Endothelial cell of umbilical vein (primary cell): Measurements from ENCODE around the gene SH3BGRL2. TPM values are rescaled to one million over a fixed set of nuclear protein-coding genes. Genes with fewer than 3 reads are reported as not detected.

Experiments
- BruUV-seq: library from RNA; stranded (reverse); fragments of 400-500 nt; replicated peaks from 2 replicates; lab custom pipeline; 2021; lab: Mats Ljungman, UMichigan
- CTCF ChIA-PET: fragments of 300-600, 350-600 bp; sonication (Branson Sonifier 250); formaldehyde crosslinking; loops from one replicate; lab custom pipeline; 2021; ENCODE audit warnings: antibody characterized with exemption, inconsistent platforms; lab: Charles Lee
- POLR2A ChIA-PET: fragments of 300-600, 350-600 bp; sonication (Branson Sonifier 250); formaldehyde crosslinking; loops from one replicate; lab custom pipeline; 2021; ENCODE audit warnings: antibody characterized with exemption, inconsistent platforms; lab: Charles Lee
- DNase-seq: peaks from one replicate; pipeline ENCODE4 v3.0.0-alpha.2; 2011; ENCODE audit warnings: low read depth, low spot score
- FAIRE-seq: peaks from 2 replicates; lab custom pipeline; 2011; peaks lifted over from hg19 to GRCh38; lab: Jason Lieb, UNC
- H2AFZ ChIP-seq: 2 replicates; pipeline ENCODE4 v1.6.0; 2012; ENCODE audit warnings: low read depth, low read length, control low read depth, inconsistent platforms
- H3K27ac ChIP-seq: 2 replicates; pipeline ENCODE4 v1.5.1; 2011; ENCODE audit warnings: low read depth, mild to moderate bottlenecking, control low read depth, low read length, moderate library complexity; ENCODE audit not compliant: insufficient read depth
- H3K27me3 ChIP-seq, 2 experiments: 2 replicates each; pipeline versions ENCODE4 v1.6.0 to v1.6.1; 2011; ENCODE audit warnings: low read length in 2 of 2, mixed read lengths in 1 of 2; ENCODE audit not compliant: control insufficient read depth in 2 of 2, insufficient read depth in 2 of 2
- H3K36me3 ChIP-seq, 2 experiments: 2 replicates in 1 of 2; 3 replicates in 1 of 2; pipeline ENCODE4 v1.5.1; 2011; ENCODE audit warnings: low read length in 2 of 2, mild to moderate bottlenecking in 1 of 2, moderate library complexity in 1 of 2; ENCODE audit not compliant: control insufficient read depth in 2 of 2, insufficient read depth in 2 of 2; ENCODE audit errors: extremely low read depth in 1 of 2
- H3K4me1 ChIP-seq: 3 replicates; pipeline ENCODE4 v1.5.1; 2011; ENCODE audit warnings: mild to moderate bottlenecking, low read length; ENCODE audit not compliant: control insufficient read depth, insufficient read depth; ENCODE audit errors: extremely low read depth
- H3K4me2 ChIP-seq: 2 replicates; pipeline ENCODE4 v1.6.1; 2011; ENCODE audit warnings: low read length, control low read depth, mixed read lengths; ENCODE audit not compliant: insufficient read depth
- H3K4me3 ChIP-seq, 3 experiments: fragments of 200-600 bp in 1 of 3; sonication (generic), shearing (Covaris generic) in 1 of 3; replicated peaks in 1 of 3; 2 replicates each; pipeline ENCODE4 v1.5.1; 2011 to 2016; ENCODE audit warnings: control low read depth in 3 of 3, low read length in 3 of 3, mild to moderate bottlenecking in 2 of 3, inconsistent platforms in 1 of 3, low read depth in 1 of 3, moderate library complexity in 1 of 3; ENCODE audit not compliant: insufficient read depth in 1 of 3
- H3K79me2 ChIP-seq: 2 replicates; pipeline ENCODE4 v1.6.0; 2012; ENCODE audit warnings: low read length, inconsistent platforms; ENCODE audit not compliant: control insufficient read depth, insufficient read depth
- H3K9ac ChIP-seq: replicated peaks from 2 replicates; pipeline ENCODE3; 2011; ENCODE audit warnings: low read length, control low read depth; ENCODE audit not compliant: insufficient read depth; ENCODE audit errors: extremely low read depth
- H3K9me1 ChIP-seq: replicated peaks from 3 replicates; pipeline ENCODE4 v1.6.0; 2011; ENCODE audit warnings: mild to moderate bottlenecking, low read length; ENCODE audit not compliant: control insufficient read depth, insufficient read depth; ENCODE audit errors: extremely low read depth
- H3K9me3 ChIP-seq: replicated peaks from 2 replicates; pipeline ENCODE4 v1.5.1; 2012; ENCODE audit warnings: low read length, inconsistent platforms; ENCODE audit not compliant: control insufficient read depth, insufficient read depth
- H4K20me1 ChIP-seq: replicated peaks from 2 replicates; pipeline ENCODE3; 2011; ENCODE audit warnings: mild to moderate bottlenecking, low read length; ENCODE audit not compliant: control insufficient read depth, insufficient read depth; ENCODE audit errors: extremely low read depth
- FOS ChIP-seq: IDR thresholded peaks from 2 replicates; pipeline ENCODE4 v1.6.1; 2011; ENCODE audit warnings: mild to moderate bottlenecking, low read length, moderate library complexity, borderline replicate concordance; ENCODE audit not compliant: insufficient read depth
- JUN ChIP-seq: IDR thresholded peaks from 2 replicates; pipeline ENCODE4 v1.6.1; 2011; ENCODE audit warnings: borderline replicate concordance, low read depth; ENCODE audit not compliant: insufficient read length, insufficient read depth
- MYC ChIP-seq: IDR thresholded peaks from one replicate; pipeline ENCODE4 v1.6.1; 2011; ENCODE audit warnings: mild to moderate bottlenecking, low read depth, low read length
- dilution Hi-C: fragments of 300-500 bp; cut with MboI; formaldehyde crosslinking; loops from one replicate; pipeline ENCODE4 v1.15.0; 2019; ENCODE audit warnings: low sequenced_read_pairs; ENCODE audit not compliant: extremely low pct_ligation_motif_present
- intact Hi-C: fragments of 100-400 bp; cut with micrococcal nuclease; formaldehyde crosslinking; loops from one replicate; pipeline ENCODE4 v1.10.0; 2022
- polyA plus RNA-seq, 4 experiments: library from polyadenylated mRNA; depleted of rRNA in 3 of 4; stranded (reverse) in 3 of 4; unstranded in 1 of 4; fragments of >200 nt; gene quantifications; 2 replicates each; pipeline versions ENCODE4 v1.2.1 to v1.2.3, GENCODE V29; 2011 to 2012; ENCODE audit warnings: missing spikeins in 1 of 4
- total RNA-seq: library from RNA; stranded (reverse); gene quantifications from 2 replicates; pipeline ENCODE4 v1.2.3, GENCODE V29; 2021

Gene SH3BGRL2
- total and polyA plus RNA-seq, 2 donors (not counting 3 experiments of a cell fraction or from before 2014, with no cell fraction given): 3.2 to 10.7 TPM

GRCh38 chr6:79649016-79649415 lies 17.9 kb downstream of the SH3BGRL2 start:
- BruUV-seq: no TSS peak
- no peaks in the 10 kb centered on the region for H3K9me3 ChIP-seq
- no peak overlapping the region for H3K27ac ChIP-seq
- ChIA-PET CTCF (interaction anchor here (0.6 to 2.8 kb wide), 7 partner anchors 10 to 78 kb away, joined by 3 to 8 read pairs (median 4); partner anchors contain the start of gene SH3BGRL2), POLR2A (interaction anchor here (1.2 kb wide), 1 partner anchor 16 kb away, joined by 3 read pairs; no protein-coding TSS in a partner anchor)
- H3K4me2 ChIP-seq: no peak overlapping the region
- dilution Hi-C loops (no loop called here), intact Hi-C loops (no loop called here)
- H3K36me3 ChIP-seq: no peaks in the 10 kb centered on the region
- no peaks in the 10 kb centered on the region for H3K27me3 ChIP-seq
- H3K4me3 ChIP-seq: no peak overlapping the region
- no peaks in the 10 kb centered on the region for H4K20me1 ChIP-seq
- H3K9ac ChIP-seq: no peak overlapping the region
- TF ChIP-seq MYC (no peak), JUN (no peak)
- H3K79me2 ChIP-seq: peaks cover 29% of the 10 kb centered on the region
- H3K9me1 ChIP-seq: no peaks in the 10 kb centered on the region
- H3K4me1 ChIP-seq: peaks cover 19% of the 10 kb centered on the region
- FAIRE-seq: no peak
- no peak for DNase-seq
- no peak overlapping the region for H2AFZ ChIP-seq

DNA sequence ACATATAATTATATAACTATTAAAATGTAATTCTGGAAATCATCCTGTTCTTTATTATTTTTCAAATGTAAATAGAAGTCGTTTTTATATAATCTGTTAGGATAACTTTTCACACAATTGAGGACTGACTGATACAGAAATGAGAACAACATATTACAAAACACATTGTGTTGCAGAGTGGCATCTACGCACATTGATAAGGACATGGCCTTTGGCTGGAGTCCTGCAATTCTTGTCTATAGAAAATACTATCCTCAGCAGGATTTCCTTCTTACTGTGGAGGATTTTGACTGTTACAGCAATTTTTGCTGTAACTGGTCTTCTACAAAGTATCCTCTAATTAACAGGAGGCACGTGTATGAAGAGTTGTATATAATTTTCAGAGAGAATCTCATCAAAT lies 19.8 kb downstream of the SH3BGRL2 start:
- intact Hi-C loops (no loop called here), dilution Hi-C loops (no loop called here)
- Histone ChIP-seq H3K9me1 (no peaks in the 10 kb centered on the region), H4K20me1 (no peaks in the 10 kb centered on the region), H3K4me2 (no peak overlapping the region), H3K27ac (no peak overlapping the region), H3K9ac (no peak overlapping the region), H3K36me3 (no peaks in the 10 kb centered on the region), H3K79me2 (peaks cover 26% of the 10 kb centered on the region), H3K4me3 (no peak overlapping the region), H2AFZ (no peak overlapping the region), H3K9me3 (no peaks in the 10 kb centered on the region), H3K27me3 (no peaks in the 10 kb centered on the region), H3K4me1 (peaks cover 19% of the 10 kb centered on the region)
- DNase-seq: peak; percentile 47
- FAIRE-seq: no peak
- no TSS peak for BruUV-seq
- ChIA-PET CTCF (interaction anchor here (1.4 kb wide), 1 partner anchor 81 kb away, joined by 3 read pairs; no protein-coding TSS in a partner anchor), POLR2A (no interaction called here)
- TF ChIP-seq MYC (no peak), FOS (no peak)
